H9 (cell line): ENCODE results near the gene TEX11. TPM values are rescaled to one million over a fixed set of nuclear protein-coding genes. Genes with fewer than 3 reads are reported as not detected.

Experiments
- DNase-seq: peaks from one replicate; pipeline ENCODE4 v3.0.0-alpha.2; 2017
- H2AFZ ChIP-seq: one replicate; pipeline ENCODE4 v1.6.1; 2013; ENCODE audit warnings: mild to moderate bottlenecking, low read length, control low read depth, moderate library complexity
- H2AK5ac ChIP-seq: 2 replicates; pipeline ENCODE4 v1.6.1; 2013; ENCODE audit warnings: low read length, control low read depth, mixed read lengths; ENCODE audit not compliant: insufficient read length
- H2BK120ac ChIP-seq: one replicate; pipeline ENCODE4 v1.6.1; 2013; ENCODE audit warnings: low read depth, mild to moderate bottlenecking, low read length, control low read depth, inconsistent platforms; ENCODE audit not compliant: poor library complexity, severe bottlenecking
- H2BK12ac ChIP-seq: 2 replicates; pipeline ENCODE4 v1.6.1; 2013; ENCODE audit warnings: low read length, control low read depth, mixed read lengths, low read depth; ENCODE audit not compliant: insufficient read length
- H2BK15ac ChIP-seq: 2 replicates; pipeline ENCODE4 v1.6.1; 2013; ENCODE audit warnings: low read depth, low read length, control low read depth
- H2BK20ac ChIP-seq: one replicate; pipeline ENCODE4 v1.6.1; 2013; ENCODE audit warnings: low read depth, mild to moderate bottlenecking, low read length, control low read depth, inconsistent platforms; ENCODE audit not compliant: poor library complexity, severe bottlenecking
- H2BK5ac ChIP-seq: 2 replicates; pipeline ENCODE4 v1.6.1; 2013; ENCODE audit warnings: low read length, control low read depth, mixed read lengths; ENCODE audit not compliant: insufficient read length
- H3K14ac ChIP-seq: 2 replicates; pipeline ENCODE4 v1.6.1; 2013; ENCODE audit warnings: low read length, control low read depth; ENCODE audit not compliant: insufficient read depth
- H3K18ac ChIP-seq: 2 replicates; pipeline ENCODE4 v1.6.1; 2013; ENCODE audit warnings: low read depth, mild to moderate bottlenecking, mixed read lengths, low read length, control low read depth; ENCODE audit not compliant: insufficient read length
- H3K23ac ChIP-seq: 2 replicates; pipeline ENCODE4 v1.6.1; 2013; ENCODE audit warnings: low read length, control low read depth, mixed read lengths, low read depth; ENCODE audit not compliant: insufficient read length
- H3K23me2 ChIP-seq: 2 replicates; pipeline ENCODE4 v1.6.1; 2013; ENCODE audit warnings: low read depth, mild to moderate bottlenecking, mixed read lengths, low read length, control low read depth; ENCODE audit not compliant: insufficient read length, poor library complexity, severe bottlenecking
- H3K27ac ChIP-seq: 2 replicates; pipeline ENCODE4 v1.5.1; 2013; ENCODE audit warnings: low read length, control low read depth, mixed read lengths, low read depth; ENCODE audit not compliant: insufficient read length
- H3K27me3 ChIP-seq: 2 replicates; pipeline ENCODE4 v1.6.1; 2013; ENCODE audit warnings: low read length, control low read depth, inconsistent platforms; ENCODE audit not compliant: insufficient read depth
- H3K4ac ChIP-seq: 2 replicates; pipeline ENCODE4 v1.6.1; 2013; ENCODE audit warnings: low read depth, mild to moderate bottlenecking, control low read depth, inconsistent platforms, low read length, moderate library complexity
- H3K4me1 ChIP-seq: 2 replicates; pipeline ENCODE4 v1.6.1; 2013; ENCODE audit warnings: low read length, control low read depth, inconsistent platforms; ENCODE audit not compliant: insufficient read depth
- H3K4me2 ChIP-seq: 2 replicates; pipeline ENCODE4 v1.6.1; 2013; ENCODE audit warnings: low read length, control low read depth, mixed read lengths; ENCODE audit not compliant: insufficient read length, insufficient read depth
- H3K56ac ChIP-seq: 2 replicates; pipeline ENCODE4 v1.6.1; 2013; ENCODE audit warnings: low read depth, mild to moderate bottlenecking, mixed read lengths, low read length, control low read depth; ENCODE audit not compliant: insufficient read length
- H3K79me1 ChIP-seq: 2 replicates; pipeline ENCODE4 v1.6.1; 2013; ENCODE audit warnings: low read depth, mild to moderate bottlenecking, moderate library complexity, low read length, control low read depth, inconsistent platforms; ENCODE audit not compliant: insufficient read depth, poor library complexity, severe bottlenecking
- H3K79me2 ChIP-seq: 2 replicates; pipeline ENCODE4 v1.6.1; 2013; ENCODE audit warnings: low read length, control low read depth, inconsistent platforms; ENCODE audit not compliant: insufficient read depth
- H3K9ac ChIP-seq: 2 replicates; pipeline ENCODE4 v1.6.1; 2013; ENCODE audit warnings: low read length, control low read depth, mixed read lengths; ENCODE audit not compliant: insufficient read length; ENCODE audit errors: extremely low read depth
- H3K9me3 ChIP-seq: one replicate; pipeline ENCODE4 v1.6.1; 2013; ENCODE audit warnings: low read depth, low read length, inconsistent platforms; ENCODE audit not compliant: control insufficient read depth
- H3T11ph ChIP-seq: one replicate; pipeline ENCODE4 v1.6.1; 2013; ENCODE audit warnings: mild to moderate bottlenecking, low read length, control low read depth, inconsistent platforms
- H4K20me1 ChIP-seq: one replicate; pipeline ENCODE4 v1.6.1; 2013; ENCODE audit not compliant: control insufficient read depth, insufficient read length, insufficient read depth
- H4K5ac ChIP-seq: 2 replicates; pipeline ENCODE4 v1.6.1; 2013; ENCODE audit warnings: low read depth, mild to moderate bottlenecking, mixed read lengths, low read length, control low read depth; ENCODE audit not compliant: insufficient read length
- H4K8ac ChIP-seq: replicated peaks from 2 replicates; pipeline ENCODE4 v1.6.1; 2013; ENCODE audit warnings: low read length, control low read depth, mixed read lengths, low read depth; ENCODE audit not compliant: insufficient read length
- H4K91ac ChIP-seq: 2 replicates; pipeline ENCODE4 v1.6.1; 2013; ENCODE audit warnings: low read depth, mild to moderate bottlenecking, moderate library complexity, mixed read lengths, low read length, control low read depth; ENCODE audit not compliant: insufficient read length
- H3K27ac Mint-ChIP-seq, 3 experiments: 2 replicates in 2 of 3; 3 replicates in 1 of 3; pipeline ENCODE4 v1.8.0; 2020 to 2021; ENCODE audit warnings: mixed read lengths in 3 of 3, mild to moderate bottlenecking in 1 of 3, moderate library complexity in 1 of 3
- H3K27me3 Mint-ChIP-seq: 2 replicates; pipeline ENCODE4 v1.8.0; 2021; ENCODE audit warnings: low read depth, mild to moderate bottlenecking, moderate library complexity, mixed read lengths
- H3K36me3 Mint-ChIP-seq, 3 experiments: 2 replicates in 2 of 3; 3 replicates in 1 of 3; pipeline ENCODE4 v1.8.0; 2020 to 2021; ENCODE audit warnings: low read depth in 3 of 3, mixed read lengths in 3 of 3; ENCODE audit not compliant: insufficient read depth in 1 of 3
- H3K4me1 Mint-ChIP-seq, 2 experiments: 2 replicates each; pipeline ENCODE4 v1.8.0; 2020; ENCODE audit warnings: mixed read lengths in 2 of 2
- H3K4me3 Mint-ChIP-seq, 2 experiments: 2 replicates in 1 of 2; 3 replicates in 1 of 2; pipeline ENCODE4 v1.8.0; 2020 to 2021; ENCODE audit warnings: mild to moderate bottlenecking in 2 of 2, mixed read lengths in 2 of 2, moderate library complexity in 1 of 2
- H3K9me3 Mint-ChIP-seq, 2 experiments: 2 replicates in 1 of 2; 3 replicates in 1 of 2; pipeline ENCODE4 v1.8.0; 2020; ENCODE audit warnings: mild to moderate bottlenecking in 2 of 2, mixed read lengths in 2 of 2, moderate library complexity in 1 of 2
- WGBS: extraction: QIAGEN DNeasy Blood & Tissue Kit; methylation state at CpG from one replicate; pipeline ENCODE4 v1.1.7; 2013; ENCODE audit warnings: missing lambda C conversion rate, low lambda C conversion rate, mixed read lengths; ENCODE audit not compliant: insufficient read length; ENCODE audit errors: extremely low coverage; 5-methylcytosine and 5-hydroxymethylcytosine counted together
- total RNA-seq: library from RNA; stranded (reverse); gene quantifications from 2 replicates; pipeline ENCODE4 v1.2.1, GENCODE V29; 2021
- TF ChIP-seq, protein P1 (sequence below): fragments of 200-600 bp; sonication (generic); conservative IDR thresholded peaks from 3 replicates; pipeline ENCODE4 v1.8.0; 2021; ENCODE audit warnings: antibody characterized with exemption, mild to moderate bottlenecking

TEX11 gene
- total RNA-seq, 1 experiment from 2014 or later, result 0.22 TPM

DNA sequence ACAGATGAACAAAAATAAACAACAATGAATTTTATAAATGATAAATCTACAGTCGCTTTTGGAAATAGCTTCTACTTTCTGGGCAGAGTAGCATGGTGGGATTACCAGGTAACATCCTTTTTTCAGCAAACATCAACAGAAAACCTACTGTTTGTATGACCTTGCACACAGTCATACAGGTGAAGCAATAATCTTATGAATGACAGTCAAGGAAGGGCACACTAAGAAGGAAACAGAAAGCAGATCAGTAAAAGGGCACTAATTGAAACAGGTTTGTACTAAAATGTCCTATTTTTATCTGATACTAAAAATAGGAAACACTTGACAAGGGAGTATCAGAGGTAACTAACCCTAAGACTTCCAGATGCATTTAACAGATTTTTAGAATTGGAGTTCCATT lies 355.0 kb downstream of the TEX11 start:
- Mint-ChIP-seq H3K27ac (no peak overlapping the region), H3K9me3 (peaks cover 37 to 63% of the 10 kb centered on the region in 2 experiments), H3K27me3 (no peaks in the 10 kb centered on the region; the same call in 1 of the 2 replicates), H3K36me3 (no peaks in the 10 kb centered on the region; a peak in 1 of 7 replicates), H3K4me1 (no peaks in the 10 kb centered on the region), H3K4me3 (no peak overlapping the region)
- no peak overlapping the region for H2BK12ac ChIP-seq
- no peak overlapping the region for H3K18ac ChIP-seq
- H4K20me1 ChIP-seq, result no peaks in the 10 kb centered on the region
- H3K4me2 ChIP-seq, result no peak overlapping the region
- no peak overlapping the region for H2BK120ac ChIP-seq
- H4K91ac ChIP-seq, result no peak overlapping the region
- no peak overlapping the region for H4K5ac ChIP-seq
- H3T11ph ChIP-seq, result no peak overlapping the region
- no peaks in the 10 kb centered on the region for H3K79me1 ChIP-seq
- H2BK15ac ChIP-seq, result no peak overlapping the region
- no peak overlapping the region for H2BK5ac ChIP-seq
- no peak overlapping the region for H3K4ac ChIP-seq
- H2AK5ac ChIP-seq, result no peak overlapping the region
- WGBS, result no CpG with 5 or more reads among the region's 1 CpG
- H3K14ac ChIP-seq, result no peak overlapping the region
- no peak for DNase-seq
- no peak overlapping the region for H3K56ac ChIP-seq
- H3K79me2 ChIP-seq, result no peaks in the 10 kb centered on the region
- TF ChIP-seq, protein P1, sequence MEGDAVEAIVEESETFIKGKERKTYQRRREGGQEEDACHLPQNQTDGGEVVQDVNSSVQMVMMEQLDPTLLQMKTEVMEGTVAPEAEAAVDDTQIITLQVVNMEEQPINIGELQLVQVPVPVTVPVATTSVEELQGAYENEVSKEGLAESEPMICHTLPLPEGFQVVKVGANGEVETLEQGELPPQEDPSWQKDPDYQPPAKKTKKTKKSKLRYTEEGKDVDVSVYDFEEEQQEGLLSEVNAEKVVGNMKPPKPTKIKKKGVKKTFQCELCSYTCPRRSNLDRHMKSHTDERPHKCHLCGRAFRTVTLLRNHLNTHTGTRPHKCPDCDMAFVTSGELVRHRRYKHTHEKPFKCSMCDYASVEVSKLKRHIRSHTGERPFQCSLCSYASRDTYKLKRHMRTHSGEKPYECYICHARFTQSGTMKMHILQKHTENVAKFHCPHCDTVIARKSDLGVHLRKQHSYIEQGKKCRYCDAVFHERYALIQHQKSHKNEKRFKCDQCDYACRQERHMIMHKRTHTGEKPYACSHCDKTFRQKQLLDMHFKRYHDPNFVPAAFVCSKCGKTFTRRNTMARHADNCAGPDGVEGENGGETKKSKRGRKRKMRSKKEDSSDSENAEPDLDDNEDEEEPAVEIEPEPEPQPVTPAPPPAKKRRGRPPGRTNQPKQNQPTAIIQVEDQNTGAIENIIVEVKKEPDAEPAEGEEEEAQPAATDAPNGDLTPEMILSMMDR, result no peak
- no peak overlapping the region for H3K23ac ChIP-seq
- no peak overlapping the region for H3K9ac ChIP-seq
- no peak overlapping the region for H4K8ac ChIP-seq
- no peaks in the 10 kb centered on the region for H3K23me2 ChIP-seq
- H2BK20ac ChIP-seq, result no peak overlapping the region
- no peaks in the 10 kb centered on the region for H3K27me3 ChIP-seq
- H3K27ac ChIP-seq, result no peak overlapping the region
- peaks cover 7% of the 10 kb centered on the region for H3K9me3 ChIP-seq
- H3K4me1 ChIP-seq, result no peaks in the 10 kb centered on the region
- H2AFZ ChIP-seq, result no peak overlapping the region
